GM23338 (cell line): ENCODE measurements around the gene IGF2BP2. TPM values are rescaled to one million over a fixed set of nuclear protein-coding genes. Genes with fewer than 3 reads are reported as not detected.

Experiments used
- ATAC-seq: fragments of 200-7000 bp; cut with Tn5 transposase; 3 replicates; pipeline ENCODE4 v1.9.1; 2020
- DNase-seq: peaks from one replicate; pipeline ENCODE4 v3.0.0-alpha.2; 2015; ENCODE audit warnings: low spot score
- H2AFZ ChIP-seq: fragments of 200-600 bp; sonication (generic); 2 replicates; pipeline ENCODE4 v1.8.0; 2016; ENCODE audit warnings: antibody characterized with exemption, mild to moderate bottlenecking, moderate library complexity
- H3F3A ChIP-seq: fragments of 200-600 bp; sonication (generic); replicated peaks from 2 replicates; pipeline ENCODE4 v1.8.0; 2017; ENCODE audit warnings: antibody characterized with exemption, mixed run types, low read depth
- H3K27ac ChIP-seq: fragments of 200-600 bp; sonication (generic); 2 replicates; pipeline ENCODE4 v1.6.1; 2016; ENCODE audit warnings: low read depth
- H3K27me3 ChIP-seq: fragments of 200-600 bp; sonication (generic); 2 replicates; pipeline ENCODE4 v1.8.0; 2016; ENCODE audit warnings: mild to moderate bottlenecking, mixed run types, moderate library complexity; ENCODE audit not compliant: insufficient read depth
- H3K36me3 ChIP-seq: fragments of 200-600 bp; sonication (generic); 2 replicates; pipeline ENCODE4 v1.8.0; 2016; ENCODE audit warnings: mild to moderate bottlenecking; ENCODE audit not compliant: insufficient read depth
- H3K4me1 ChIP-seq: fragments of 200-600 bp; sonication (generic); 2 replicates; pipeline ENCODE4 v1.8.0; 2016; ENCODE audit warnings: mild to moderate bottlenecking, moderate library complexity; ENCODE audit not compliant: insufficient read depth
- H3K4me2 ChIP-seq: fragments of 200-600 bp; sonication (generic); 2 replicates; pipeline ENCODE4 v1.7.1; 2017; ENCODE audit warnings: mixed run types
- H3K4me3 ChIP-seq: fragments of 200-600 bp; sonication (generic); 2 replicates; pipeline ENCODE4 v1.6.1; 2016; ENCODE audit warnings: mixed run types
- H3K79me2 ChIP-seq: fragments of 200-600 bp; sonication (generic); replicated peaks from 2 replicates; pipeline ENCODE4 v1.8.0; 2017; ENCODE audit warnings: mild to moderate bottlenecking; ENCODE audit not compliant: insufficient read depth
- H3K9me2 ChIP-seq: fragments of 200-600 bp; sonication (generic); 2 replicates; pipeline ENCODE4 v1.8.0; 2017; ENCODE audit not compliant: insufficient read depth
- H4K20me1 ChIP-seq: fragments of 200-600 bp; sonication (generic); replicated peaks from 2 replicates; pipeline ENCODE4 v1.8.0; 2017; ENCODE audit warnings: mild to moderate bottlenecking; ENCODE audit not compliant: insufficient read depth
- H3K27ac Mint-ChIP-seq: 2 replicates; pipeline ENCODE4 v1.8.0; 2020; ENCODE audit warnings: inconsistent platforms, mild to moderate bottlenecking, moderate library complexity, mixed read lengths
- H3K27me3 Mint-ChIP-seq: 3 replicates; pipeline ENCODE4 v1.8.0; 2022; ENCODE audit warnings: low read depth, mild to moderate bottlenecking, moderate library complexity, mixed read lengths, inconsistent platforms; ENCODE audit not compliant: insufficient read depth, poor library complexity
- H3K36me3 Mint-ChIP-seq: 3 replicates; pipeline ENCODE4 v1.8.0; 2021; ENCODE audit warnings: low read depth, mild to moderate bottlenecking, inconsistent platforms, moderate library complexity, mixed read lengths
- H3K4me1 Mint-ChIP-seq: 3 replicates; pipeline ENCODE4 v1.8.0; 2020; ENCODE audit warnings: mild to moderate bottlenecking, inconsistent platforms, mixed read lengths
- H3K4me3 Mint-ChIP-seq: 3 replicates; pipeline ENCODE4 v1.8.0; 2021; ENCODE audit warnings: moderate library complexity, mild to moderate bottlenecking, inconsistent platforms, mixed read lengths
- H3K9me3 Mint-ChIP-seq: 3 replicates; pipeline ENCODE4 v1.8.0; 2020; ENCODE audit warnings: moderate library complexity, mild to moderate bottlenecking, inconsistent platforms, mixed read lengths
- EZH2 ChIP-seq: fragments of 200-600 bp; sonication (generic); IDR thresholded peaks from one replicate; pipeline ENCODE4 v1.8.0; 2017; ENCODE audit warnings: antibody characterized with exemption, mild to moderate bottlenecking, low read depth; ENCODE audit not compliant: unreplicated experiment
- EZH2phosphoT487 ChIP-seq: fragments of 200-600 bp; sonication (generic); IDR thresholded peaks from one replicate; pipeline ENCODE4 v1.8.1; 2018; ENCODE audit warnings: antibody characterized with exemption; ENCODE audit not compliant: unreplicated experiment
- NANOG ChIP-seq: IDR thresholded peaks from 2 replicates; pipeline ENCODE4 v1.6.1; 2016; ENCODE audit warnings: antibody characterized with exemption, borderline replicate concordance
- POLR2AphosphoS5 ChIP-seq: IDR thresholded peaks from 2 replicates; pipeline ENCODE4 v1.6.1; 2016; ENCODE audit warnings: antibody characterized with exemption, low read depth
- STAT1 ChIP-seq: IDR thresholded peaks from one replicate; pipeline ENCODE4 v1.6.1; 2016; ENCODE audit warnings: antibody characterized with exemption; ENCODE audit not compliant: unreplicated experiment
- ZNF114 ChIP-seq: fragments of 250-450 bp; sonication (Bioruptor Pico); IDR thresholded peaks from 2 replicates; pipeline ENCODE4 v1.5.0; 2020; ENCODE audit warnings: mild to moderate bottlenecking, moderate library complexity
- ZNF331 ChIP-seq: fragments of 250-450 bp; sonication (Bioruptor Pico); IDR thresholded peaks from 2 replicates; pipeline ENCODE4 v1.5.0; 2020; ENCODE audit warnings: low read depth, mild to moderate bottlenecking, moderate library complexity
- polyA plus RNA-seq: library from polyadenylated mRNA; unstranded; fragments of >200 nt; fragmentation: Nextera tagmentation; extraction: Ambion mirVana; gene quantifications from 2 replicates; pipeline ENCODE4 v1.2.1, GENCODE V29; 2016
- total RNA-seq: library from RNA; depleted of rRNA; stranded (reverse); fragments of >200 nt; shearing (Covaris generic); gene quantifications from 2 replicates; pipeline ENCODE4 v1.2.3, GENCODE V29; 2014
- TF ChIP-seq, protein P1 (sequence below), 2 experiments: fragments of 200-600 bp in 1 of 2; sonication (generic) in 1 of 2; conservative IDR thresholded peaks; 2 replicates each; pipeline versions ENCODE4 v1.5.1 to v1.6.1; 2016 to 2017; ENCODE audit warnings: antibody characterized with exemption in 2 of 2, low read depth in 2 of 2, mild to moderate bottlenecking in 2 of 2, moderate library complexity in 1 of 2
- TF ChIP-seq, protein P2 (sequence below): fragments of 250-450 bp; sonication (Bioruptor Pico); IDR thresholded peaks from 2 replicates; pipeline ENCODE4 v1.5.0; 2020; ENCODE audit warnings: mild to moderate bottlenecking, moderate library complexity

The IGF2BP2 gene
- total and polyA plus RNA-seq, 2 experiments from 2014 or later: 82.9 to 84.5 TPM

DNA sequence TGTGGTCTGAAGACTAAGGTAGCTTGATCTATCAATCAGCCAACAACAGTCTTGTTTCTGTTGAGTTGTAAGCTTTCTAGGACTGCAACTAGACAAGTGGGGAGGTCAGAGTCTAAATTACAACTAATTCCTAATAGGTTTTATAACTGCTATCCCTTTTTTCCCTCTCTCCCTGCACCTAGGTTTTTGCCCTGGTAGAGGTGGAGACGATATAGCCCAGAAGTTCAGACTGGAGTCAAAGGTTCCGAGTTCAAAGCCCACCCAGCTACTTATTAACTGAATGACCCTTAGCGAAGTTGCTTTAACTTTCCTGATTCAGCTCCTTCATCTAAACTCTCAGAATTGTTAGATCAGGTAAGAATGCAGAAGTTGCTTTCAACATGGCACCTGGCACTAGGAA lies 100.6 kb downstream of the IGF2BP2 start:
- H3K4me1 Mint-ChIP-seq: peaks cover 79% of the 10 kb centered on the region
- H3K9me3 Mint-ChIP-seq: no peaks in the 10 kb centered on the region
- Histone ChIP-seq H3K4me3 (no peak overlapping the region), H3K27ac (peak overlapping the region; percentile 10; the same call in 1 of the 2 replicates), H4K20me1 (peaks cover 25% of the 10 kb centered on the region; the same call in 1 of the 2 replicates), H3K27me3 (no peaks in the 10 kb centered on the region), H3K4me1 (peaks cover 56% of the 10 kb centered on the region), H3K79me2 (peaks cover 99% of the 10 kb centered on the region), H2AFZ (no peak overlapping the region), H3K4me2 (no peak overlapping the region), H3K9me2 (no peaks in the 10 kb centered on the region), H3F3A (no peaks in the 10 kb centered on the region), H3K36me3 (no peaks in the 10 kb centered on the region)
- H3K36me3 Mint-ChIP-seq: peaks cover under 1% of the 10 kb centered on the region; the same call in 1 of the 3 replicates
- no peak for DNase-seq
- H3K4me3 Mint-ChIP-seq: no peak overlapping the region
- no peak for ATAC-seq
- H3K27me3 Mint-ChIP-seq: peaks cover 16% of the 10 kb centered on the region
- no peak overlapping the region for H3K27ac Mint-ChIP-seq
- TF ChIP-seq ZNF114 (CRISPR knock-in tag) (no peak), EZH2phosphoT487 (no peak), POLR2AphosphoS5 (no peak), EZH2 (no peak), ZNF331 (CRISPR knock-in tag) (no peak), STAT1 (no peak), NANOG (no peak)
- TF ChIP-seq, protein P1, sequence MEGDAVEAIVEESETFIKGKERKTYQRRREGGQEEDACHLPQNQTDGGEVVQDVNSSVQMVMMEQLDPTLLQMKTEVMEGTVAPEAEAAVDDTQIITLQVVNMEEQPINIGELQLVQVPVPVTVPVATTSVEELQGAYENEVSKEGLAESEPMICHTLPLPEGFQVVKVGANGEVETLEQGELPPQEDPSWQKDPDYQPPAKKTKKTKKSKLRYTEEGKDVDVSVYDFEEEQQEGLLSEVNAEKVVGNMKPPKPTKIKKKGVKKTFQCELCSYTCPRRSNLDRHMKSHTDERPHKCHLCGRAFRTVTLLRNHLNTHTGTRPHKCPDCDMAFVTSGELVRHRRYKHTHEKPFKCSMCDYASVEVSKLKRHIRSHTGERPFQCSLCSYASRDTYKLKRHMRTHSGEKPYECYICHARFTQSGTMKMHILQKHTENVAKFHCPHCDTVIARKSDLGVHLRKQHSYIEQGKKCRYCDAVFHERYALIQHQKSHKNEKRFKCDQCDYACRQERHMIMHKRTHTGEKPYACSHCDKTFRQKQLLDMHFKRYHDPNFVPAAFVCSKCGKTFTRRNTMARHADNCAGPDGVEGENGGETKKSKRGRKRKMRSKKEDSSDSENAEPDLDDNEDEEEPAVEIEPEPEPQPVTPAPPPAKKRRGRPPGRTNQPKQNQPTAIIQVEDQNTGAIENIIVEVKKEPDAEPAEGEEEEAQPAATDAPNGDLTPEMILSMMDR (conservative IDR thresholded peaks at IDR 0.05; ENCODE audit: low read depth in 2 of 2): no peak
- TF ChIP-seq, protein P2, sequence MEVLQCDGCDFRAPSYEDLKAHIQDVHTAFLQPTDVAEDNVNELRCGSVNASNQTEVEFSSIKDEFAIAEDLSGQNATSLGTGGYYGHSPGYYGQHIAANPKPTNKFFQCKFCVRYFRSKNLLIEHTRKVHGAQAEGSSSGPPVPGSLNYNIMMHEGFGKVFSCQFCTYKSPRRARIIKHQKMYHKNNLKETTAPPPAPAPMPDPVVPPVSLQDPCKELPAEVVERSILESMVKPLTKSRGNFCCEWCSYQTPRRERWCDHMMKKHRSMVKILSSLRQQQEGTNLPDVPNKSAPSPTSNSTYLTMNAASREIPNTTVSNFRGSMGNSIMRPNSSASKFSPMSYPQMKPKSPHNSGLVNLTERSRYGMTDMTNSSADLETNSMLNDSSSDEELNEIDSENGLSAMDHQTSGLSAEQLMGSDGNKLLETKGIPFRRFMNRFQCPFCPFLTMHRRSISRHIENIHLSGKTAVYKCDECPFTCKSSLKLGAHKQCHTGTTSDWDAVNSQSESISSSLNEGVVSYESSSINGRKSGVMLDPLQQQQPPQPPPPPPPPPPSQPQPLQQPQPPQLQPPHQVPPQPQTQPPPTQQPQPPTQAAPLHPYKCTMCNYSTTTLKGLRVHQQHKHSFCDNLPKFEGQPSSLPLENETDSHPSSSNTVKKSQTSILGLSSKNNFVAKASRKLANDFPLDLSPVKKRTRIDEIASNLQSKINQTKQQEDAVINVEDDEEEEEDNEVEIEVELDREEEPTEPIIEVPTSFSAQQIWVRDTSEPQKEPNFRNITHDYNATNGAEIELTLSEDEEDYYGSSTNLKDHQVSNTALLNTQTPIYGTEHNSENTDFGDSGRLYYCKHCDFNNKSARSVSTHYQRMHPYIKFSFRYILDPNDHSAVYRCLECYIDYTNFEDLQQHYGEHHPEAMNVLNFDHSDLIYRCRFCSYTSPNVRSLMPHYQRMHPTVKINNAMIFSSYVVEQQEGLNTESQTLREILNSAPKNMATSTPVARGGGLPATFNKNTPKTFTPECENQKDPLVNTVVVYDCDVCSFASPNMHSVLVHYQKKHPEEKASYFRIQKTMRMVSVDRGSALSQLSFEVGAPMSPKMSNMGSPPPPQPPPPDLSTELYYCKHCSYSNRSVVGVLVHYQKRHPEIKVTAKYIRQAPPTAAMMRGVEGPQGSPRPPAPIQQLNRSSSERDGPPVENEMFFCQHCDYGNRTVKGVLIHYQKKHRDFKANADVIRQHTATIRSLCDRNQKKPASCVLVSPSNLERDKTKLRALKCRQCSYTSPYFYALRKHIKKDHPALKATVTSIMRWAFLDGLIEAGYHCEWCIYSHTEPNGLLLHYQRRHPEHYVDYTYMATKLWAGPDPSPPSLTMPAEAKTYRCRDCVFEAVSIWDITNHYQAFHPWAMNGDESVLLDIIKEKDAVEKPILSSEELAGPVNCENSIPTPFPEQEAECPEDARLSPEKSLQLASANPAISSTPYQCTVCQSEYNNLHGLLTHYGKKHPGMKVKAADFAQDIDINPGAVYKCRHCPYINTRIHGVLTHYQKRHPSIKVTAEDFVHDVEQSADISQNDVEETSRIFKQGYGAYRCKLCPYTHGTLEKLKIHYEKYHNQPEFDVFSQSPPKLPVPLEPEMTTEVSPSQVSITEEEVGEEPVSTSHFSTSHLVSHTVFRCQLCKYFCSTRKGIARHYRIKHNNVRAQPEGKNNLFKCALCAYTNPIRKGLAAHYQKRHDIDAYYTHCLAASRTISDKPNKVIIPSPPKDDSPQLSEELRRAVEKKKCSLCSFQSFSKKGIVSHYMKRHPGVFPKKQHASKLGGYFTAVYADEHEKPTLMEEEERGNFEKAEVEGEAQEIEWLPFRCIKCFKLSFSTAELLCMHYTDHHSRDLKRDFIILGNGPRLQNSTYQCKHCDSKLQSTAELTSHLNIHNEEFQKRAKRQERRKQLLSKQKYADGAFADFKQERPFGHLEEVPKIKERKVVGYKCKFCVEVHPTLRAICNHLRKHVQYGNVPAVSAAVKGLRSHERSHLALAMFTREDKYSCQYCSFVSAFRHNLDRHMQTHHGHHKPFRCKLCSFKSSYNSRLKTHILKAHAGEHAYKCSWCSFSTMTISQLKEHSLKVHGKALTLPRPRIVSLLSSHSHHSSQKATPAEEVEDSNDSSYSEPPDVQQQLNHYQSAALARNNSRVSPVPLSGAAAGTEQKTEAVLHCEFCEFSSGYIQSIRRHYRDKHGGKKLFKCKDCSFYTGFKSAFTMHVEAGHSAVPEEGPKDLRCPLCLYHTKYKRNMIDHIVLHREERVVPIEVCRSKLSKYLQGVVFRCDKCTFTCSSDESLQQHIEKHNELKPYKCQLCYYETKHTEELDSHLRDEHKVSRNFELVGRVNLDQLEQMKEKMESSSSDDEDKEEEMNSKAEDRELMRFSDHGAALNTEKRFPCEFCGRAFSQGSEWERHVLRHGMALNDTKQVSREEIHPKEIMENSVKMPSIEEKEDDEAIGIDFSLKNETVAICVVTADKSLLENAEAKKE (CRISPR knock-in tag): no peak
